ENCODE measurements around the gene TSC22D1. TPM values are rescaled to one million over a fixed set of nuclear protein-coding genes. Genes with fewer than 3 reads are reported as not detected.
"Not testable (repeated sequence)": the region's sequence is repeated elsewhere in the genome, so short reads cannot be mapped to it uniquely, and the experiment has no call there.

Gene TSC22D1
- total and polyA plus RNA-seq, 7 donors, result 34.5 to 203 (median 121) TPM

DNA sequence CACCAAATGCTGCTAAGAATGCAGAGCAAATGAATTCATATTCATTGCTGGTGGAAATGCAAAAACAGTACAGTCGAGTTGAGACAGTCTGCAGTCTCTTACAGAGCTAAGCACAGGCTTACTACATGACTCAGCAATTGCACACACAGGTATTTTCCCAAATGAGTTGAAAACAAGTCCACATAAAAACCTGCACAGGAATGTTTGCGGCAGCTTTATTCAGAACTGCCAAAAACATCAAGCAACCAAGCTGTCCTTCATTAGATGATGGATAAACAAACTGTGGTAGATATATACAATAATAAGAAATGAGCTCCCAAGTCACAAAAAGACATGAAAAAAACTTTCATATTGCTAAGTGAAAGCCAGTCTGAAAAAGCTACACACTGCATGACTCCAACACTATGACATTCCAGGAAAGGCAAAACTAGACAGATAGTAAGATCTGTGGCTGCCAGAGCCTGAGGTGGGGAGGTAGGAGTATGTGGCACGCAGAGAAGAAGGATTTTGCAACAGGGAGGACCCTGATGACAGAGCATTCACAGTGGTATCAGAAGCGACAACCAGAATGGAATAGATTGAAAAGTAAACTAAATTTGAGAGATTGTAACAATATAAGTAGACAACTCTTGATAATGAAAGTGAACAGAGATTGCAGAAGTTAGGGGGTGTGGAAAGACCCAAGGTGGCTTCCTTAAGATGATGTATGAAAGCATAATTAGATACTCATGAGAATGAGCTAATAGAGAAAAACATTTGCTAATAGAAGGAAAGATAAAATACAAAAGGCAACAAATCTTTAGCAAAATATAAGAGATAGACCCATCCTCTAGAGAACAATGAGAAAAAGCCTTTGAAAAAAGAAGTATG, 52.7 kb downstream of the TSC22D1 start:
- no peaks in the 10 kb centered on the region for H3K27me3 ChIP-seq (ENCODE audit: insufficient read depth in 3 of 3, low read length in 2 of 3)

GRCh38 chr13:44519642-44520041, 56.5 kb downstream of the TSC22D1 start:
- Histone ChIP-seq H3K27me3 (ENCODE audit: insufficient read depth in 3 of 3, low read length in 2 of 3) (no peaks in the 10 kb centered on the region), H3K4me3 (no peak overlapping the region), H3K36me3 (ENCODE audit: insufficient read depth in 1 of 2, low read depth in 1 of 2) (peaks cover 0 to 5% of the 10 kb centered on the region in 2 donors), H3K4me1 (peaks cover 52% of the 10 kb centered on the region), H3K9me3 (no peaks in the 10 kb centered on the region), H3K27ac (no peak overlapping the region)
- 68 to 71% (median 70%) methylated on average over 3 of the region's 3 CpGs for WGBS, 3 donors
- DNase-seq (no peak), ATAC-seq (no peak)
- TF ChIP-seq, protein P1, sequence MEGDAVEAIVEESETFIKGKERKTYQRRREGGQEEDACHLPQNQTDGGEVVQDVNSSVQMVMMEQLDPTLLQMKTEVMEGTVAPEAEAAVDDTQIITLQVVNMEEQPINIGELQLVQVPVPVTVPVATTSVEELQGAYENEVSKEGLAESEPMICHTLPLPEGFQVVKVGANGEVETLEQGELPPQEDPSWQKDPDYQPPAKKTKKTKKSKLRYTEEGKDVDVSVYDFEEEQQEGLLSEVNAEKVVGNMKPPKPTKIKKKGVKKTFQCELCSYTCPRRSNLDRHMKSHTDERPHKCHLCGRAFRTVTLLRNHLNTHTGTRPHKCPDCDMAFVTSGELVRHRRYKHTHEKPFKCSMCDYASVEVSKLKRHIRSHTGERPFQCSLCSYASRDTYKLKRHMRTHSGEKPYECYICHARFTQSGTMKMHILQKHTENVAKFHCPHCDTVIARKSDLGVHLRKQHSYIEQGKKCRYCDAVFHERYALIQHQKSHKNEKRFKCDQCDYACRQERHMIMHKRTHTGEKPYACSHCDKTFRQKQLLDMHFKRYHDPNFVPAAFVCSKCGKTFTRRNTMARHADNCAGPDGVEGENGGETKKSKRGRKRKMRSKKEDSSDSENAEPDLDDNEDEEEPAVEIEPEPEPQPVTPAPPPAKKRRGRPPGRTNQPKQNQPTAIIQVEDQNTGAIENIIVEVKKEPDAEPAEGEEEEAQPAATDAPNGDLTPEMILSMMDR (IDR thresholded peaks at IDR 0.05), result no peak
- intact Hi-C loops (cut with DNase I), result loop anchor here in 1 of 2 donors (5.0 kb wide), 1 partner anchor 53 kb away; no protein-coding TSS in a partner anchor

More for the DNA sequence above, 52.7 kb downstream of the TSC22D1 start:
- H3K4me1 ChIP-seq, result peaks cover 46% of the 10 kb centered on the region
- H3K27ac ChIP-seq, result peak overlapping the region; percentile 57
- H3K9me3 ChIP-seq, result no peaks in the 10 kb centered on the region
- H3K4me3 ChIP-seq, result peak overlapping the region; percentile 29
- TF ChIP-seq, protein P1 (IDR thresholded peaks at IDR 0.05), result no peak
- ATAC-seq (peak; percentile 56 to 67 (median 58)), DNase-seq (no peak)
- WGBS, 3 donors, result 66 to 79% (median 67%) methylated on average over 4 of the region's 4 CpGs
- intact Hi-C loops (cut with DNase I), result loop anchor here in 1 of 2 donors (5.0 kb wide), 1 partner anchor 49 kb away; no protein-coding TSS in a partner anchor
- H3K36me3 ChIP-seq (ENCODE audit: insufficient read depth in 1 of 2, low read depth in 1 of 2), result no peaks in the 10 kb centered on the region

DNA sequence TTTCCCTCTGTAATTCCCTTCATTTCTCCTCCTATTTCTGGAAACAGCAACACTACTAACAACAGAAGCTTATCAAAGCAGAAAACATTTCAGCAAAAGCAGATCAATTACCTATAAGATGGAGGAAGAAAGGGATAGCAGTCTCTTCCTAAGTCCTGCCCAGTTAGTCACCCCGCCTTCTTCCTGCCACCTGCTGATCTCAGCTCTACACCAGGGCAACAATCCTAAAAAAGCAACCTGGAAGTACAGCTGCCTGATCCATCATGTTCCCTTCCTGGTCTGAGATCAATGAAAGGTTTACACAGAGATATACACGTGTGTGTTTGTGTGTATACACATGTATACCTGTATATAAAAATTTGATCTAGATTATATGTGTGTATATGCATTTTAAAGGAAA, 59.4 kb downstream of the TSC22D1 start:
- H3K27me3 ChIP-seq (ENCODE audit: insufficient read depth in 3 of 3, low read length in 2 of 3), result no peaks in the 10 kb centered on the region
- H3K27ac ChIP-seq, result peak overlapping the region; percentile 50
- TF ChIP-seq, protein P1 (IDR thresholded peaks at IDR 0.05), result no peak
- peaks cover 32% of the 10 kb centered on the region for H3K4me1 ChIP-seq
- H3K4me3 ChIP-seq, result no peak overlapping the region
- DNase-seq (no peak), ATAC-seq (peak; percentile 68 to 89 (median 72))
- no peaks in the 10 kb centered on the region for H3K9me3 ChIP-seq
- peaks cover 0 to 16% of the 10 kb centered on the region in 2 donors for H3K36me3 ChIP-seq (ENCODE audit: insufficient read depth in 1 of 2, low read depth in 1 of 2)
- intact Hi-C loops (cut with DNase I), result no loop called here
- 41 to 62% (median 56%) methylated on average over 2 of the region's 2 CpGs for WGBS, 3 donors

GRCh38 chr13:44514278-44514677, 61.9 kb downstream of the TSC22D1 start:
- TF ChIP-seq, protein P1 (IDR thresholded peaks at IDR 0.05), result no peak
- H3K36me3 ChIP-seq (ENCODE audit: insufficient read depth in 1 of 2, low read depth in 1 of 2), result peaks cover 0 to 16% of the 10 kb centered on the region in 2 donors
- WGBS, 3 donors, result 73 to 93% (median 80%) methylated on average over 6 of the region's 6 CpGs
- no peak for DNase-seq
- intact Hi-C loops (cut with DNase I), result no loop called here
- H3K4me3 ChIP-seq, result no peak overlapping the region
- ATAC-seq, result no peak
- H3K9me3 ChIP-seq, result no peaks in the 10 kb centered on the region
- no peaks in the 10 kb centered on the region for H3K27me3 ChIP-seq (ENCODE audit: insufficient read depth in 3 of 3, low read length in 2 of 3)
- no peak overlapping the region for H3K27ac ChIP-seq
- peaks cover 10% of the 10 kb centered on the region for H3K4me1 ChIP-seq

DNA sequence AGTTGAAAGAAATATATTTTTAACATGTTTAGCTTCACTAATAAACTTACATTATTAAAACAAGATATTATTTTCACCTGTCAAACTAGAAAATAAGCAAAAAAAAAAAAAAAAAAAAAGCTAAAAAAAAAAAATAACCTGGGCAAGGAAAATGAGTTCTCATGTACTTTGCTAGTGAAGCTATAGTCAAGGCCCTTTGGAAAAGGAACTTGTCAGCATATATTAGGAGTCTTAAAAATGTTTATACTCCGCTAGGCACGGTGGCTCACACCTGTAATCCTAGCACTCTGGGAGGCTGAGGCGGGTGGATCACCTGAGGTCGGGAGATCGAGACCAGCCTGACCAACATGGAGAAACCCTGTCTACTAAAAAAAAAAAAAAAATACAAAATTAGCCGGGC, 66.3 kb downstream of the TSC22D1 start:
- ATAC-seq; H3K4me3 ChIP-seq; DNase-seq; H3K27ac ChIP-seq; H3K27me3 ChIP-seq (ENCODE audit: insufficient read depth in 3 of 3, low read length in 2 of 3); intact Hi-C loops (cut with DNase I); H3K9me3 ChIP-seq: not testable (repeated sequence)
- 95 to 97% (median 96%) methylated on average over 6 of the region's 6 CpGs for WGBS, 3 donors
- Histone ChIP-seq H3K4me1 (peaks cover 11% of the 10 kb centered on the region), H3K36me3 (ENCODE audit: insufficient read depth in 1 of 2, low read depth in 1 of 2) (peaks cover 0 to 12% of the 10 kb centered on the region in 2 donors)

Measured in psoas muscle (tissue), 8 donors.